Measurements from ENCODE around the gene HOPX.

DNA sequence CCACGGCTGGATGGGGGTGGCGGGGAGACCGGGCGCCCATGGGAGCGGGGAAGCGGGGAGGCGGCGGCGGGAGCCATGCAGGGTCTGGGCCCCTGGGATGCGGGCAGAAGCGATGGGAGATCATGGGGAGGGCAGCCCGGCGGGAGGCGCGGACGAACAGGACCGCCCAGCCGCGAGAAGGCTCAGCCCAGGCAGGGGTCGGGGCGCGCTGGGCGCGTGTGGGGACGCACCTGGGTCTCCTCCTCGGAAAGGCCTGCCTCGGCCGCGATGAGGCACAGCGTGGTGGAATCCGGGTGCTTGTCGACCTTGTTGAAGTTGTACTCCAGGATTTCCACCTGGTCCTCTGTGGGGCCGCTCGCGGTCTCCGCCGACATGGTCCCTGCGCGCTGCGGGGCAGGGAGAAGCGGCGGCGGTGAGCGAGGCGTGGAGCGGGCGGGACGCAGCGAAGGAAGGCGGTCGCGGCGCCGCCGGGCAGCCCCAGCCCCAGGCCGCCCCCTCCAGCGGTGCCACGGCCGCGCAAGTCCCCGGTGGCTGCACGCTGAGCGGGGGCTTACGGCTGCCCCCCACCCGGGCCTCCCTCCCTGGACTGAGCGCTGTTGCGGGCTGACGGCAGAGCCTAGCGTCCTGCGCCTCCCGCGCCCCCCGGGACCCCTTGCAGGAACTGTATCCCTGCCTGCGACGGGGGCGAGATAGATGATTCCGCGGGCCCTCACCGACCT is 25.3 kb downstream of the HOPX start:
- no peak for TF ChIP-seq POLR2A (IDR thresholded peaks at IDR 0.05)
- TF ChIP-seq, protein P1, sequence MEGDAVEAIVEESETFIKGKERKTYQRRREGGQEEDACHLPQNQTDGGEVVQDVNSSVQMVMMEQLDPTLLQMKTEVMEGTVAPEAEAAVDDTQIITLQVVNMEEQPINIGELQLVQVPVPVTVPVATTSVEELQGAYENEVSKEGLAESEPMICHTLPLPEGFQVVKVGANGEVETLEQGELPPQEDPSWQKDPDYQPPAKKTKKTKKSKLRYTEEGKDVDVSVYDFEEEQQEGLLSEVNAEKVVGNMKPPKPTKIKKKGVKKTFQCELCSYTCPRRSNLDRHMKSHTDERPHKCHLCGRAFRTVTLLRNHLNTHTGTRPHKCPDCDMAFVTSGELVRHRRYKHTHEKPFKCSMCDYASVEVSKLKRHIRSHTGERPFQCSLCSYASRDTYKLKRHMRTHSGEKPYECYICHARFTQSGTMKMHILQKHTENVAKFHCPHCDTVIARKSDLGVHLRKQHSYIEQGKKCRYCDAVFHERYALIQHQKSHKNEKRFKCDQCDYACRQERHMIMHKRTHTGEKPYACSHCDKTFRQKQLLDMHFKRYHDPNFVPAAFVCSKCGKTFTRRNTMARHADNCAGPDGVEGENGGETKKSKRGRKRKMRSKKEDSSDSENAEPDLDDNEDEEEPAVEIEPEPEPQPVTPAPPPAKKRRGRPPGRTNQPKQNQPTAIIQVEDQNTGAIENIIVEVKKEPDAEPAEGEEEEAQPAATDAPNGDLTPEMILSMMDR (IDR thresholded peaks at IDR 0.05), result no peak
- TF ChIP-seq EP300 (IDR thresholded peaks at IDR 0.05), result no peak

Data from stomach (tissue), 4 donors.